ENCODE results near the gene PIGK.

Gene PIGK

GRCh38 chr1:77048615-77049005 lies 170.6 kb downstream of the PIGK start:
- no peaks in the 10 kb centered on the region for H4K20me1 ChIP-seq (ENCODE audit: insufficient read depth, low read length)
- no peak overlapping the region for H2AFZ ChIP-seq (ENCODE audit: low read depth, low read length)
- H3K9ac ChIP-seq (ENCODE audit: low read length), result no peak overlapping the region
- no peak overlapping the region for H3K4me3 ChIP-seq (ENCODE audit: low read length)
- no peaks in the 10 kb centered on the region for H3K9me3 ChIP-seq (ENCODE audit: insufficient read depth, low read length)
- H3K27ac ChIP-seq (ENCODE audit: low read length), result no peak overlapping the region
- H3K27me3 ChIP-seq (ENCODE audit: low read depth, low read length), result no peaks in the 10 kb centered on the region
- no peaks in the 10 kb centered on the region for H3K36me3 ChIP-seq (replicated peaks; ENCODE audit: low read depth, low read length)
- H3K79me2 ChIP-seq (ENCODE audit: low read length), result no peaks in the 10 kb centered on the region
- no peak overlapping the region for H3K4me2 ChIP-seq (ENCODE audit: low read length)
- no peaks in the 10 kb centered on the region for H3K4me1 ChIP-seq (ENCODE audit: low read length)
- TF ChIP-seq CTCF (IDR thresholded peaks at IDR 0.05; ENCODE audit: low read depth, low read length), result no peak

GRCh38 chr1:77047978-77048614 lies 171.1 kb downstream of the PIGK start:
- Histone ChIP-seq H3K36me3 (replicated peaks; ENCODE audit: low read depth, low read length) (no peaks in the 10 kb centered on the region), H3K9ac (ENCODE audit: low read length) (no peak overlapping the region), H2AFZ (ENCODE audit: low read depth, low read length) (no peak overlapping the region), H3K4me2 (ENCODE audit: low read length) (no peak overlapping the region), H3K79me2 (ENCODE audit: low read length) (no peaks in the 10 kb centered on the region), H4K20me1 (ENCODE audit: insufficient read depth, low read length) (no peaks in the 10 kb centered on the region), H3K4me1 (ENCODE audit: low read length) (no peaks in the 10 kb centered on the region), H3K27ac (ENCODE audit: low read length) (no peak overlapping the region), H3K27me3 (ENCODE audit: low read depth, low read length) (no peaks in the 10 kb centered on the region), H3K9me3 (ENCODE audit: insufficient read depth, low read length) (no peaks in the 10 kb centered on the region), H3K4me3 (ENCODE audit: low read length) (no peak overlapping the region)
- TF ChIP-seq CTCF (IDR thresholded peaks at IDR 0.05; ENCODE audit: low read depth, low read length), result no peak
- no peak for TF ChIP-seq EZH2phosphoT487 (IDR thresholded peaks at IDR 0.05; ENCODE audit: low read depth)

GRCh38 chr1:77047575-77047974 lies 171.7 kb downstream of the PIGK start:
- Histone ChIP-seq H3K27me3 (ENCODE audit: low read depth, low read length) (no peaks in the 10 kb centered on the region), H3K4me2 (ENCODE audit: low read length) (no peak overlapping the region), H3K27ac (ENCODE audit: low read length) (no peak overlapping the region), H3K36me3 (replicated peaks; ENCODE audit: low read depth, low read length) (no peaks in the 10 kb centered on the region), H3K79me2 (ENCODE audit: low read length) (no peaks in the 10 kb centered on the region), H3K4me3 (ENCODE audit: low read length) (no peak overlapping the region), H4K20me1 (ENCODE audit: insufficient read depth, low read length) (no peaks in the 10 kb centered on the region), H2AFZ (ENCODE audit: low read depth, low read length) (no peak overlapping the region), H3K4me1 (ENCODE audit: low read length) (no peaks in the 10 kb centered on the region), H3K9me3 (ENCODE audit: insufficient read depth, low read length) (no peaks in the 10 kb centered on the region), H3K9ac (ENCODE audit: low read length) (no peak overlapping the region)
- TF ChIP-seq EZH2phosphoT487 (IDR thresholded peaks at IDR 0.05; ENCODE audit: low read depth) (no peak), CTCF (IDR thresholded peaks at IDR 0.05; ENCODE audit: low read depth, low read length) (no peak)

GRCh38 chr1:77044133-77044849 lies 174.9 kb downstream of the PIGK start:
- Histone ChIP-seq H3K36me3 (replicated peaks; ENCODE audit: low read depth, low read length) (no peaks in the 10 kb centered on the region), H3K9me3 (ENCODE audit: insufficient read depth, low read length) (no peaks in the 10 kb centered on the region), H3K79me2 (ENCODE audit: low read length) (no peaks in the 10 kb centered on the region), H3K4me2 (ENCODE audit: low read length) (no peak overlapping the region), H3K4me3 (ENCODE audit: low read length) (no peak overlapping the region), H2AFZ (ENCODE audit: low read depth, low read length) (no peak overlapping the region), H4K20me1 (ENCODE audit: insufficient read depth, low read length) (no peaks in the 10 kb centered on the region), H3K4me1 (ENCODE audit: low read length) (no peaks in the 10 kb centered on the region), H3K9ac (ENCODE audit: low read length) (no peak overlapping the region), H3K27ac (ENCODE audit: low read length) (no peak overlapping the region), H3K27me3 (ENCODE audit: low read depth, low read length) (no peaks in the 10 kb centered on the region)
- TF ChIP-seq CTCF (IDR thresholded peaks at IDR 0.05; ENCODE audit: low read depth, low read length) (no peak), EZH2phosphoT487 (IDR thresholded peaks at IDR 0.05; ENCODE audit: low read depth) (no peak)
